ENCODE measurements around the gene TCERG1L.

GRCh38 chr10:131055437-131055836 is 256.1 kb downstream of the TCERG1L start:
- TF ChIP-seq POLR2AphosphoS5 (IDR thresholded peaks at IDR 0.05; ENCODE audit: low read depth, low read length) (no peak), SIN3A (IDR thresholded peaks at IDR 0.05; ENCODE audit: borderline replicate concordance, insufficient read depth, low read length) (no peak)
